Esophagus muscularis mucosa (tissue), 4 donors: Measurements from ENCODE around the gene TMEM134. TPM values are rescaled to one million over a fixed set of nuclear protein-coding genes. Genes with fewer than 3 reads are reported as not detected.

Experiments
- DNase-seq: peaks from one replicate; pipeline ENCODE4 v3.0.0-alpha.2; 2017; ENCODE audit errors: extremely low spot score
- H3K27ac ChIP-seq, 4 donors: fragments of 200-600 bp; sonication (generic); replicated peaks in 1 of 4; 1 replicate in 3 of 4; 2 replicates in 1 of 4; pipeline ENCODE4 v1.5.1; 2016 to 2019; ENCODE audit warnings: mild to moderate bottlenecking in 1 of 4
- H3K27me3 ChIP-seq, 4 donors: fragments of 200-600 bp; sonication (generic); one replicate each; pipeline versions ENCODE4 v1.5.1 to v1.6.0; 2016 to 2019
- H3K36me3 ChIP-seq, 4 donors: fragments of 200-600 bp; sonication (generic); one replicate each; pipeline ENCODE4 v1.5.1; 2016 to 2019
- H3K4me1 ChIP-seq, 4 donors: fragments of 200-600 bp; sonication (generic); one replicate each; pipeline ENCODE4 v1.5.1; 2016 to 2019
- H3K4me3 ChIP-seq, 4 donors: fragments of 200-600 bp; sonication (generic); 1 replicate in 2 of 4; 2 replicates in 2 of 4; pipeline ENCODE4 v1.5.1; 2016 to 2019; ENCODE audit warnings: mild to moderate bottlenecking in 4 of 4, moderate library complexity in 1 of 4
- H3K9me3 ChIP-seq, 4 donors: fragments of 200-600 bp; sonication (generic); 1 replicate in 3 of 4; 2 replicates in 1 of 4; pipeline ENCODE4 v1.5.1; 2016 to 2019
- CTCF ChIP-seq, 3 experiments: fragments of 200-600 bp in 2 of 3; fragments of 450-650 bp in 1 of 3; sonication (generic) in 2 of 3; IDR thresholded peaks; one replicate each; pipeline ENCODE4 v1.5.1; 2017 to 2019; ENCODE audit warnings: antibody characterized with exemption in 3 of 3, mild to moderate bottlenecking in 2 of 3, moderate library complexity in 1 of 3
- EP300 ChIP-seq: sonication (generic); formaldehyde crosslinking; IDR thresholded peaks from one replicate; pipeline ENCODE4 v1.6.1; 2017; ENCODE audit warnings: antibody characterized with exemption
- POLR2A ChIP-seq: fragments of 450-650 bp; IDR thresholded peaks from one replicate; pipeline ENCODE4 v1.6.1; 2017; ENCODE audit warnings: antibody characterized with exemption, moderate library complexity, mild to moderate bottlenecking, low read depth
- POLR2AphosphoS5 ChIP-seq, 2 donors: sonication (generic); formaldehyde crosslinking; IDR thresholded peaks; one replicate each; pipeline ENCODE4 v1.6.1; 2017; ENCODE audit warnings: antibody characterized with exemption in 2 of 2
- WGBS: methylation state at CpG from one replicate; pipeline ENCODE4 v1.1.5; 2018; 5-methylcytosine and 5-hydroxymethylcytosine counted together
- intact Hi-C: fragments of 100-400 bp; cut with DNase I; formaldehyde crosslinking; loops from one replicate; pipeline ENCODE4 v1.15.1; 2023
- total RNA-seq, 4 donors: library from RNA; depleted of rRNA; stranded (reverse); fragments of >200 nt; gene quantifications; one replicate each; pipeline versions ENCODE4 v1.1.0 to v1.2.1, GENCODE V29; 2016

Gene TMEM134
- total RNA-seq, 4 donors from 2014 or later, result 36.1 to 48.7 (median 46.2) TPM

GRCh38 chr11:67497656-67498291 is 28.7 kb upstream of the TMEM134 start:
- Histone ChIP-seq H3K4me1 (peaks cover 0 to under 1% (median 0%) of the 10 kb centered on the region in 4 donors), H3K9me3 (no peaks in the 10 kb centered on the region), H3K27ac (no peak overlapping the region), H3K27me3 (peaks cover 0 to 12% (median 0%) of the 10 kb centered on the region in 4 donors), H3K4me3 (no peak overlapping the region), H3K36me3 (peaks cover 5 to 93% (median 58%) of the 10 kb centered on the region in 4 donors)
- TF ChIP-seq POLR2AphosphoS5 (IDR thresholded peaks at IDR 0.05) (no peak), CTCF (IDR thresholded peaks at IDR 0.05) (no peak), EP300 (no peak), POLR2A (no peak)
- 93% methylated on average over 14 of the region's 21 CpGs for WGBS
- intact Hi-C loops, result no loop called here
- no peak for DNase-seq

DNA sequence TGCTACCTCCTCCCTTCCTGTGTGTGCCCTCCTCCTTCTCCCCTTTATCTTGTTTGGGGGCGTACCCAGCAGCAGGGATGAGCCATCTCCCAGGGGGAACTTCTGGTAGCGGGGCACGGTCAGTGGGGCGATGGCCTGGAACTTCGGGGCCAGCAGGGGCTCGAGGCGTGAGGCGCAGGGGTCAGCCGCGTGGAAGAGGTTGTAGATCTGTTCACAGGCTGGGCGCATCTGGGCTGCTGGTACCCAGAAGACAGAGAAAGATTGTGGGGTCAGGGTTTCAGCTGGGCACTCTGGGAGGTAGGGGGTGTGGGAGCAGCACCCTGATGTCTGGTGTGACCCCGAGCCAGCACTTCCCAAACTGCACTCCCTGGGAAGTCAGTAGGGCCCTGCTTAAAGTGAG is 27.1 kb upstream of the TMEM134 start:
- no peaks in the 10 kb centered on the region for H3K27me3 ChIP-seq
- H3K9me3 ChIP-seq, result no peaks in the 10 kb centered on the region
- no peak overlapping the region for H3K4me3 ChIP-seq
- TF ChIP-seq EP300 (no peak), POLR2AphosphoS5 (IDR thresholded peaks at IDR 0.05) (no peak), POLR2A (no peak), CTCF (IDR thresholded peaks at IDR 0.05) (no peak)
- H3K27ac ChIP-seq, result no peak overlapping the region
- 94% methylated on average over 12 of the region's 12 CpGs for WGBS
- peaks cover 5 to 95% (median 66%) of the 10 kb centered on the region in 4 donors for H3K36me3 ChIP-seq
- H3K4me1 ChIP-seq, result peaks cover 0 to 8% (median 5%) of the 10 kb centered on the region in 4 donors
- intact Hi-C loops, result no loop called here
- DNase-seq, result no peak

DNA sequence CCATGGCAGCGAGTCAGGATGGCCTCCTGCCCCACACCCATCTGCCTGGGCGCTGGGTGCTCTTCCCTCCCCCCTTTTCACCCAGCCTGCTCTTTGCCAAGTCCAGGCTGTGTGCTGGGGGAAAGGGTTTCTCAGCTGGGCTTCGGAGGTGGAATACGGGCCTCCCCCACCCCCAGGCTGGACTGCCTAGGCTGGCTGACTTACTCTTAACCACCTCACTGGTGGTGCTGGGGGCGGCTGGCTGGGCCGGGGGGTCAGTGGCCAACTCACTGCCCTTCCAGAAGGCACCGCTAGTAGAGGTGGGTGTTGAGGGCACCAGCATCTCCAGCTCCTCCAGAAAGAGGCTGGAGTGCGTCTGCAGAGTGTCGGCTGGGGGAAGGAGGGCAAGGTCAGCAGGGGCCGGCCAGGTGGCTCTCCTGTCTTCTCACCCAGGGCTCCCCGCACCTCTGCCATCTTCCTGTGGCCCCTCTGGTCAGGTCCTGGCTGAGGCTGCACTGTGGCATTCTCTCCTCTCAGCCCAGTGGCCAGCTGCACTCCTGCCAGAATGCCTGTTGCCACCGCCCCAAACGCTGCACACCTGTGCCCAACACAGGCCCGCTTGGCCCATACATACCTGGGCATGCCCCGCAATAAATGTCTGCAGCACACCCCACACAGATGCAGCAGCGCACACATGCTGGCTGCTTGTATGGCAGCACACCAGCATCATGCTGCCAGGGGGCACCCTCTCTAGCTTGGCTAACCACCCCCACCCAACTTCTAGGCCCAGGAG is 26.4 kb upstream of the TMEM134 start:
- TF ChIP-seq CTCF (IDR thresholded peaks at IDR 0.05) (no peak), POLR2AphosphoS5 (IDR thresholded peaks at IDR 0.05) (no peak), POLR2A (no peak), EP300 (no peak)
- intact Hi-C loops, result no loop called here
- no peak overlapping the region for H3K27ac ChIP-seq
- DNase-seq, result no peak
- peaks cover 0 to 12% (median 10%) of the 10 kb centered on the region in 4 donors for H3K4me1 ChIP-seq
- H3K27me3 ChIP-seq, result no peaks in the 10 kb centered on the region
- H3K36me3 ChIP-seq, result peaks cover 11 to 95% (median 73%) of the 10 kb centered on the region in 4 donors
- H3K9me3 ChIP-seq, result no peaks in the 10 kb centered on the region
- 97% methylated on average over 11 of the region's 16 CpGs for WGBS
- no peak overlapping the region for H3K4me3 ChIP-seq

- intact Hi-C loops, result no loop called here
- Histone ChIP-seq H3K36me3 (peaks cover 15 to 95% (median 79%) of the 10 kb centered on the region in 4 donors), H3K4me3 (no peak overlapping the region), H3K4me1 (peaks cover 0 to 13% (median 10%) of the 10 kb centered on the region in 4 donors), H3K27me3 (no peaks in the 10 kb centered on the region), H3K9me3 (no peaks in the 10 kb centered on the region), H3K27ac (no peak overlapping the region)
- WGBS, result 91% methylated on average over 59 of the region's 59 CpGs
- DNase-seq, result no peak
- TF ChIP-seq POLR2AphosphoS5 (IDR thresholded peaks at IDR 0.05), result no peak
- TF ChIP-seq CTCF (IDR thresholded peaks at IDR 0.05), result no peak
- no peak for TF ChIP-seq EP300
- TF ChIP-seq POLR2A, result no peak
Measured at GRCh38 chr11:67494371-67495233, 25.6 kb upstream of the TMEM134 start.
